ENCODE data around the gene AOAH.

Gene AOAH

DNA sequence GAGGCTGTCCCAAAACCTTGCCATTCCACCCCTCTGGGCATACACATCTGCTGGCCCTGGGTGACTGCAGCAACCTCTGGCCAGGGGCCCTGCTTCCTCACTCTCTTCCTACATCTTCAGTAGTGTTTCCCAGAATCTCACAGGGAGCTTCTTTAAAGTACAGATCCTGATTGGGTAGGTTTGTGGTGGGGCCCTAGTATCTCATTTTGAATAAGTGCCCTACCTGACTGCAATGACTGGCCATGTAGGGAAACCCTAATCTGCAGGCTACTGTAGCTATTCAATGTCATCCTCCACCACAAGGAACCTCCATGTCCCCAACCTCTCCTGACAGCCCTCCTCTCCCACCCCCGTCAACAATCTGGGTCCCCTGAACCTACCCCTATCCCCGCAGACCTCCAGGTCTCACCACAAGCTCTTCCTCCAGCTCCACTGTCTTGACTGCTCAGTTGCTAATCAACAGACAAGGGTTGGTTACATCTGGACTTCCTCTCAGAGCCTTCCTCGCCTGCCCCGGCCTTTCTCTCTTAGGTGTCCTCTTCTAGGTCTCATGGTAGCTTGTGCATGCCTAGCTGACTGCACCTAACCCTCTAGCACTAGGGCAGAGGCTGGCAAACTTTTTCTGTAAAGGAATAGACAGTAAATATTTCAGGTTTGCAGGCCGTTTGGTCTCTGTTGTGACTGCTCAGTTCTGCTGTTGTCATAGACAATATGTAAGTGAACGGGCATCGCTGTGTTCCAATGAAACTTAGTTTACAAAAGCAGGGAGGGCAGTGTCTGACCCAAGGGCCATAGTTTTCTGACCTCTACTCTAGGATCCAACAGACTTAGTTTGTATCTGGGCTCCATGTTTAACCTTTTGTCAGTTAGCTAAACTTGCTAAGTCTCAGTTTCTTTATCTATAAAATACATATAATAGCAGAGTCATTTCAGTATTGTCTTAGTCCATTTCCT is 121.1 kb downstream of the AOAH start:
- H3K4me1 ChIP-seq (ENCODE audit: insufficient read depth, low read length), result peaks cover 9% of the 10 kb centered on the region
- no peaks in the 10 kb centered on the region for H3K36me3 ChIP-seq (ENCODE audit: insufficient read depth, low read depth, low read length)
- no peaks in the 10 kb centered on the region for H3K9me3 ChIP-seq (ENCODE audit: insufficient read depth, low read depth, low read length)
- H3K27ac ChIP-seq (ENCODE audit: low read length), result no peak overlapping the region
- no peaks in the 10 kb centered on the region for H3K27me3 ChIP-seq (ENCODE audit: insufficient read depth, low read length)
- no peak overlapping the region for H3K4me3 ChIP-seq (ENCODE audit: low read length)
- no peak overlapping the region for H3K9ac ChIP-seq (ENCODE audit: low read depth, low read length)

DNA sequence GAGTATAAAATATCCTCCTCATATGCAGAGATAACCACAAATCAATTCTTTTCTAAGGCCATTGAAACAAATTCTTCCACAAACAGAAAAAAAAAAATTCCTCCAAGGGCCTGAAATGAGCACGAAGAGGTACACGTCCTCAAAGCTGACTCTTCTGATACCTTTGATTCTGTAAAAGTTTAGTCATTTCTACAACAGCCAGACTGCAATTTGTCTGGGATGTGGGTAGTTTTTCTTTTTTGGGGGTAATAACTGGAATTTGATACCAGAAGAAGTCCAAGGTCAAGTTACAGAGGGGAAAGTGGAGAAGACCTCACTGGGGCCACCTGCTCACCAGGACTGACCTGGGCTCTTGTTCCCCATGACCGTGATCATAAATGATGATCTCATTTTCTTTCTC is 121.8 kb downstream of the AOAH start:
- Histone ChIP-seq H3K4me3 (ENCODE audit: low read length) (no peak overlapping the region), H3K36me3 (ENCODE audit: insufficient read depth, low read depth, low read length) (no peaks in the 10 kb centered on the region), H3K27me3 (ENCODE audit: insufficient read depth, low read length) (no peaks in the 10 kb centered on the region), H3K9me3 (ENCODE audit: insufficient read depth, low read depth, low read length) (no peaks in the 10 kb centered on the region), H3K27ac (ENCODE audit: low read length) (no peak overlapping the region), H3K9ac (ENCODE audit: low read depth, low read length) (no peak overlapping the region), H3K4me1 (ENCODE audit: insufficient read depth, low read length) (peaks cover 7% of the 10 kb centered on the region)

DNA sequence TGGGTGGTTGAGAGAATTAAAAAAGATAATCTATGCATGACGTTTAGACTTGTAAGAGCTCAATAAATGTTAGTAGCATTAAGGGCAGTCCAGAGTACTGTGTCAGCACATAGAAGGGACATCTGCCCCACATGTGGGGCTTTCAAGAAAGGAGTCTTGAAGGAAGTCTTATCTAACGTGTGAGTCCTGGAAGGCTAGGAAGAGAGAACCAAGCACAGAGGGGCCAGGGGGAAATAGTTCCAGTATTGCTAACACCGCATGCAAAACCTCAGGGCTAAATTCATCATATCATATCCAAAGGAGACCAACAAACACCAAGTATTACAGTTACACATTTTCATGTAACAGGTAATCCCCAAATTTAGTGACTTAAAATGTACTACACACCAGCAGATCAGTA is 122.7 kb downstream of the AOAH start:
- Histone ChIP-seq H3K36me3 (ENCODE audit: insufficient read depth, low read depth, low read length) (no peaks in the 10 kb centered on the region), H3K9ac (ENCODE audit: low read depth, low read length) (no peak overlapping the region), H3K27me3 (ENCODE audit: insufficient read depth, low read length) (no peaks in the 10 kb centered on the region), H3K4me3 (ENCODE audit: low read length) (no peak overlapping the region), H3K4me1 (ENCODE audit: insufficient read depth, low read length) (no peaks in the 10 kb centered on the region; the same call in 1 of the 2 replicates), H3K9me3 (ENCODE audit: insufficient read depth, low read depth, low read length) (no peaks in the 10 kb centered on the region), H3K27ac (ENCODE audit: low read length) (no peak overlapping the region)

DNA sequence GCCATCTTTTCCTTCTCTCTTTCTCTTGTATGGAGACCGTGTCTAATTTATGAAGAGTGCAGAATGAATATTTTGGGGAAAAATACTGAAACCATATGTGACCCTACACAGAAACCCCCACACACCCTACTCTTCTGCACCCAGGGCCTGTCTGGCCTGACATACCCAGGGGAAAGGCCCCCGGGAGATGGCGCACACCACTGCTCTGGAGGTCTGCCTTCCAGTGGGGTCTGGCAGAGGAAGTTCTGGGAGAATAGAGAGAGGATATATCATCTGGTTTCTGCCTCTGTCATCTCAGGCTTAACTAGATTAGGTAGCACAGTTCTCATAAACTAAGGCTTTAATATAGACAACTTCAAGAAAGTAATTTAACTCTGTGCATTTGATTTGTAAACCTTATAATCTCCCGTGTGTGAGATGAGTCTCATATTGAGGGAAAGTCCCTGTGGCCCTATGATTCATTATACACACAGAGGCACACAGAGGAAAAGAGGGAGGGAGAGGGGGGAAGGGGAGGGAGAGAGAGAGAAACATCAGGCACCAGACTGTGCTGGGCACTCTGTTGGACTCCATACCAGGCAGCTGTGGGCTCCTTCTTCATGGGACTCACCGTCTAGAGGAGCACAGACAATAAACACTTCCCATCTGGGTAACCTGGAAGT is 123.3 kb downstream of the AOAH start:
- no peak overlapping the region for H3K9ac ChIP-seq (ENCODE audit: low read depth, low read length)
- no peaks in the 10 kb centered on the region for H3K9me3 ChIP-seq (ENCODE audit: insufficient read depth, low read depth, low read length)
- H3K4me1 ChIP-seq (ENCODE audit: insufficient read depth, low read length), result peaks cover 3% of the 10 kb centered on the region; the same call in 1 of the 2 replicates
- H3K36me3 ChIP-seq (ENCODE audit: insufficient read depth, low read depth, low read length), result no peaks in the 10 kb centered on the region
- H3K27me3 ChIP-seq (ENCODE audit: insufficient read depth, low read length), result no peaks in the 10 kb centered on the region
- H3K4me3 ChIP-seq (ENCODE audit: low read length), result no peak overlapping the region
- no peak overlapping the region for H3K27ac ChIP-seq (ENCODE audit: low read length)

DNA sequence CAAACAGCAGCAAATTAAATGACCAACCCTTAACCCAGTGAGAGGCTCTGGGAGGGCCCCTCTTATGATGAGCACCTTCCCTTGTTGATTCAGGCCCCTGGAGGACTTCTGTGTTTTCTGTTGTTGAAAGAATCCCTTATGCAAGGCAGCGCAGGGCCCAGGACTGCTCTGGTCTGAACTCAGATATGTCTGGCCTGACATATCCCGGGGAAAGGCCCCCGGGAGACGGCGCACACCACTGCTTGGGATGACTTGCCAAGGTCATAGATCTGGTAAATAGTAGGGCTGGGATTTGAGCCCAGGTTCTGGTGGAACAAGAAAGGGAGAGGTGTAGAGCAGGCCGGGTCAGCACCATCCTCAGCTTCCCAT is 124.0 kb downstream of the AOAH start:
- H3K27me3 ChIP-seq (ENCODE audit: insufficient read depth, low read length), result no peaks in the 10 kb centered on the region
- no peak overlapping the region for H3K9ac ChIP-seq (ENCODE audit: low read depth, low read length)
- peaks cover 4% of the 10 kb centered on the region; the same call in 1 of the 2 replicates for H3K4me1 ChIP-seq (ENCODE audit: insufficient read depth, low read length)
- no peaks in the 10 kb centered on the region for H3K9me3 ChIP-seq (ENCODE audit: insufficient read depth, low read depth, low read length)
- H3K4me3 ChIP-seq (ENCODE audit: low read length), result no peak overlapping the region
- H3K27ac ChIP-seq (ENCODE audit: low read length), result no peak overlapping the region
- no peaks in the 10 kb centered on the region for H3K36me3 ChIP-seq (ENCODE audit: insufficient read depth, low read depth, low read length)

DNA sequence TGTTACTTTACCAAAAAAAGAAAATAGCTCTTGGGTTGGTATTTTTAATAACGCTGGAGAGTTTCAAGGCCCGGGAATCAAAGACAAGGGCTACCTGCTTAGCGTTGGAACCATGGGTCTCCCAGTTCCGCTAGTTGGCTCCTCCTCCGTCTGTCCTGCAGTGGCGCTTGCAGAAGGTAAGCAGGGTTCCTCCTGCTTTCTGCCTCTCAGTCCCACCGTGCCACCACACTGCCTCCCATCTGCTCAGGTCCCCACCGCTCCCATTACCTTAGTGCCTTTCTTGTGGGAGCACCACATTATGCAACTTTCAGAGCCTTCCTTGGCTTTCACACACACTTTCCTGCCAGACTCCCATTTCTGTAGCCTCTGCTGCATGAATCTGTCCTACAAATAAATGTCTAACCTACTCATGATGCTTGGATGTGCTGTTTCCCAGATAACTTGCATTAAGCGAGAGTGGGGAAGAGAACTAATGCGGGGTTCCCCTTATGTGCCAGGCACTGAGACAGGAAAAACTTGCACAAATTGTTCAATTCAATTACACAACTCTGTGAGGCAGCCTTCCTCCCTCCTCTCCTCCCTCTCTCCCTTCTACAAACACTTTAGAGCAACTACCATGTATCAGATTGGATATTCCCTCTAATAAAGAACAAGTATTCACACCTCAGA is 124.5 kb downstream of the AOAH start:
- Histone ChIP-seq H3K9ac (ENCODE audit: low read depth, low read length) (no peak overlapping the region), H3K4me1 (ENCODE audit: insufficient read depth, low read length) (peaks cover 4% of the 10 kb centered on the region; the same call in 1 of the 2 replicates), H3K9me3 (ENCODE audit: insufficient read depth, low read depth, low read length) (no peaks in the 10 kb centered on the region), H3K27me3 (ENCODE audit: insufficient read depth, low read length) (no peaks in the 10 kb centered on the region), H3K36me3 (ENCODE audit: insufficient read depth, low read depth, low read length) (no peaks in the 10 kb centered on the region), H3K27ac (ENCODE audit: low read length) (no peak overlapping the region), H3K4me3 (ENCODE audit: low read length) (no peak overlapping the region)

DNA sequence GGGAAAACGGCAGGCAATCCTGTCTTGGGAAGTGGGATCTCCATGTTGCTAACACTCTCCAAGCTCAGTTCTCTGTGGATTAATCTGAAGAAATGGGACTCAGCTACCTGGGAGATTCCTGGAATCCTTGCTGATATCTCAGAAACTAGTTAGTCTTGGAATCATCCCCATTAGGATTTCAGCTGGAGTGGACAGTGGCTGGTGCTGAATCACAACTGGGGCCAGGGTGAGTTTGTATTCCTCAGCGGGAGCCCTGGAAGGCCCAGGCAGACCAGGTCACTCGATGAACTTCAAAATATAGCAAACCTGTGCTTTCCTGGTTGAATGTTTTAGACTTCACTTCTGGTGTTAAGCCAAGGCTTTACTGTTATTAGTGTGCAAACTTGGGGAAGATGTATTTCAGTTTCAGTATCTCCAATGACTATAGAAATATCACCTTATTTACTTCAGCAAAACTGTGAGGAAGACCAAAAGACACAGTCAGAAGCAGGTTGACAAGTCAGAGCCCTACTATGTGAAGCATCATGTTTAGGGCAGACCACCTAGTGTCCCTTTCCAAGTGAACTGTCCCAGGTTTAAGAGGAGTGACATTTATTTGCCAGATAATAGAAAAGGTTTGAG is 126.1 kb downstream of the AOAH start:
- Histone ChIP-seq H3K9me3 (ENCODE audit: insufficient read depth, low read depth, low read length) (no peaks in the 10 kb centered on the region), H3K9ac (ENCODE audit: low read depth, low read length) (no peak overlapping the region), H3K4me1 (ENCODE audit: insufficient read depth, low read length) (peaks cover 4% of the 10 kb centered on the region; the same call in 1 of the 2 replicates), H3K27me3 (ENCODE audit: insufficient read depth, low read length) (no peaks in the 10 kb centered on the region), H3K4me3 (ENCODE audit: low read length) (no peak overlapping the region), H3K36me3 (ENCODE audit: insufficient read depth, low read depth, low read length) (no peaks in the 10 kb centered on the region), H3K27ac (ENCODE audit: low read length) (no peak overlapping the region)

DNA sequence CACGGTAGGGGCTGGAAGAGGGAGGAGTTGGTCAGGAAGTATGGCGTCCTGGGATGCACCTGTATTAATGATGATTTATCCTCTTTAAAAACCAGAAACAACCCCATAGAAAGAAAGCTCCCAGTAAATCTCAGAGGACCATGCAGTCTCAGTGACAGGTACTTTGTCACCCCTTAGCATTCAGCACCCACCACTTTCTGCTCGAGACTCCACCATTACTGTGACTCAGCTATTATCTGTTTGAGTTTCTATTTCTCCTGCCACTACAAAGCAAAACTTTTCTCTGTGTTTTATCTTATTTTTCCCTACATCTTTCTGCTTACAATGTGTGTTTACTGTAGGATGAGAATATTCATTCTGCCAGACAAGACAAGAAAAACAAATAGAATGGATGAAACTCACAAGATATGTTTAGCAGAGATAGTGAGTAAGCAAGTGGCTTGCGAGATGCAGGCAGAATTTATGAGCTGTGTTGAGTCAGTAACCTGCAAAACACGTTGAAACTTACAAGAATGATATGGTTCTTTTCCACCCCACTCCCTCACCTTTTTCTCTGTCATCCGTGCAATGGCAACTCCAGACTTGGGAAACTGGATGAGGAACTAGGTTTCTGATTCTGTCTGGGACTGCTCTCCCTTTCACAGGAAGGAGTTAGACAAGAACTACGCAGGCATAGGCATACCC is 127.1 kb downstream of the AOAH start:
- H3K27me3 ChIP-seq (ENCODE audit: insufficient read depth, low read length), result no peaks in the 10 kb centered on the region
- H3K4me3 ChIP-seq (ENCODE audit: low read length), result no peak overlapping the region
- H3K4me1 ChIP-seq (ENCODE audit: insufficient read depth, low read length), result peaks cover 4% of the 10 kb centered on the region; the same call in 1 of the 2 replicates
- no peak overlapping the region for H3K9ac ChIP-seq (ENCODE audit: low read depth, low read length)
- no peaks in the 10 kb centered on the region for H3K9me3 ChIP-seq (ENCODE audit: insufficient read depth, low read depth, low read length)
- no peak overlapping the region for H3K27ac ChIP-seq (ENCODE audit: low read length)
- H3K36me3 ChIP-seq (ENCODE audit: insufficient read depth, low read depth, low read length), result no peaks in the 10 kb centered on the region

DNA sequence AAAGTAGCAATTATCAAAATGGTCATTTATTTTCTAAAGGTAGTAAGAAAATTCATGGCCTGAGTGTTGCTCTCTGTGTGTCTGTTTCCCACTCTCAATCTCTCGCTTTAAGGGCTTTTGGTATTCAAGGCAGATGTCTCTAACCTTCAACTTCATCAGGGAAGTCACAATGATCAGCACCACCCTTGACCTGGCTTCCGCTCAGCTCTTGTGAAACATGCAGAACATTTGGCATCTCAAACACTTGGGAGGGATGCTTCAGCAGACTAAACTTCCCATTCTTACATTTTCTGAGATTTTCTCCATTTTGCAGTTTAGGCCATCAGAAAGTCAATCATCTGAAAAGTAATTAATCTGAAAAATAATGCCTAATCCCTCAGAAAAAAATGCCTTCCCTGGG is 129.8 kb downstream of the AOAH start:
- Histone ChIP-seq H3K4me3 (ENCODE audit: low read length) (no peak overlapping the region), H3K9me3 (ENCODE audit: insufficient read depth, low read depth, low read length) (no peaks in the 10 kb centered on the region), H3K4me1 (ENCODE audit: insufficient read depth, low read length) (peaks cover 4% of the 10 kb centered on the region; the same call in 1 of the 2 replicates), H3K9ac (ENCODE audit: low read depth, low read length) (no peak overlapping the region), H3K27me3 (ENCODE audit: insufficient read depth, low read length) (no peaks in the 10 kb centered on the region), H3K27ac (ENCODE audit: low read length) (no peak overlapping the region), H3K36me3 (ENCODE audit: insufficient read depth, low read depth, low read length) (no peaks in the 10 kb centered on the region)

DNA sequence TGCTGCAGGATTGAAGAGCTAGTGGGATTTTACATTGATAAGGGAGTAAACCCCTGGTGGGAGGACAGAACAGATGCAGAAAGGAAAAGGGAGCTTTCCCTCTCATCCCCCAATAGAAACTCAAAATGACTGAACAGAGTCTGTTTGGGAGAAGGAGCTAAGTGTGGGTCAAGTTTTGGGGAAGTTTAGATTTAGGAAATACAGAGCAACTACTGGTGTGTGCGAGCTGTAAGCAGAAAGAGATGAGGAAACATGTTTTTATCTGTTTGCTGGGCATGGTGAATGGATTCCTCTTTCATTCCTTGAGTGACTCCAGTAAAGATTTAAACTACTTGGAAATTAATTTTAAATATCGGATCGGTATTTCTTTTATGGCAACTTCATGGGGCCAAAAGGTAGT is 132.7 kb downstream of the AOAH start:
- peaks cover 4% of the 10 kb centered on the region; the same call in 1 of the 2 replicates for H3K4me1 ChIP-seq (ENCODE audit: insufficient read depth, low read length)
- no peaks in the 10 kb centered on the region for H3K9me3 ChIP-seq (ENCODE audit: insufficient read depth, low read depth, low read length)
- no peaks in the 10 kb centered on the region for H3K36me3 ChIP-seq (ENCODE audit: insufficient read depth, low read depth, low read length)
- H3K9ac ChIP-seq (ENCODE audit: low read depth, low read length), result no peak overlapping the region
- H3K27ac ChIP-seq (ENCODE audit: low read length), result no peak overlapping the region
- no peaks in the 10 kb centered on the region for H3K27me3 ChIP-seq (ENCODE audit: insufficient read depth, low read length)
- H3K4me3 ChIP-seq (ENCODE audit: low read length), result no peak overlapping the region

DNA sequence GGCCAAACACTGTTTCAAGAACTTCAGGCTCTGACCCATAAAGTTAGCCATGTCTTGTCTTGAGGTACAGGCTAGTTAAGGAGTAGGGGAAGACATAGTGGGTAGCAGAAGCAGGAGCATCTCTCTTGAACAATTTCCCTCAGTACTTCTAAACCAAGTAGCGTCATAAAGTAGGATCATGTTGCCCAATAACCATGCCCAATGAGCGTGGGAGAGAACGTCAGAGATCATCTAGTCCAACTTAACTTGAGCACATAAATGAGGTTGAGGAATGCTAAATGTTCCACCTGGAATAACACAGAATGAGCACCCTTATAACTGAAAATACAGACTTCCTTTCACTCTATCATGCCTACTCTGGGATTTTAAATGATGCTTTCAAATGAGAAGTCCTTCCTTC is 134.9 kb downstream of the AOAH start:
- Histone ChIP-seq H3K9me3 (ENCODE audit: insufficient read depth, low read depth, low read length) (no peaks in the 10 kb centered on the region), H3K36me3 (ENCODE audit: insufficient read depth, low read depth, low read length) (no peaks in the 10 kb centered on the region), H3K27me3 (ENCODE audit: insufficient read depth, low read length) (no peaks in the 10 kb centered on the region), H3K9ac (ENCODE audit: low read depth, low read length) (no peak overlapping the region), H3K4me3 (ENCODE audit: low read length) (no peak overlapping the region), H3K4me1 (ENCODE audit: insufficient read depth, low read length) (no peaks in the 10 kb centered on the region), H3K27ac (ENCODE audit: low read length) (no peak overlapping the region)

Measured in iPS-20b (cell line).